Measurements from ENCODE around the gene MYO7A.

Gene MYO7A

DNA sequence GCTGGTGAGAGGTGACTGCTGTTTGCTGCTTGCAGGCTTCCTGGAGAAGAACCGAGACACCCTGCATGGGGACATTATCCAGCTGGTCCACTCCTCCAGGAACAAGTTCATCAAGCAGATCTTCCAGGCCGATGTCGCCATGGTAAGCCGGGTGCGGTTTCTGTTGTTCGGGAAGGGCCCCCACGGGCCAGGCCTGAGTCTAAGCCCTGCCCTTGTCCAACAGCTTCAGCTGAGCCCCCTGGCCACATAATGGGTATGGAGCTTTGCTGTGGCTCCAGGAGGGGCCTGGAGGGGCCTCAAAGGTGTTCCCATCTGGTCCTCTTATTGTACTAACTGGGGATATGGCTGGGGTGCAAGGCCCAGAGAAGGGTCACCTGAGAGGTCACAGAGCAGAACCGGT, 38.0 kb downstream of the MYO7A start:
- DNase-seq (ENCODE audit: low read depth in 2 of 2), result no peak

DNA sequence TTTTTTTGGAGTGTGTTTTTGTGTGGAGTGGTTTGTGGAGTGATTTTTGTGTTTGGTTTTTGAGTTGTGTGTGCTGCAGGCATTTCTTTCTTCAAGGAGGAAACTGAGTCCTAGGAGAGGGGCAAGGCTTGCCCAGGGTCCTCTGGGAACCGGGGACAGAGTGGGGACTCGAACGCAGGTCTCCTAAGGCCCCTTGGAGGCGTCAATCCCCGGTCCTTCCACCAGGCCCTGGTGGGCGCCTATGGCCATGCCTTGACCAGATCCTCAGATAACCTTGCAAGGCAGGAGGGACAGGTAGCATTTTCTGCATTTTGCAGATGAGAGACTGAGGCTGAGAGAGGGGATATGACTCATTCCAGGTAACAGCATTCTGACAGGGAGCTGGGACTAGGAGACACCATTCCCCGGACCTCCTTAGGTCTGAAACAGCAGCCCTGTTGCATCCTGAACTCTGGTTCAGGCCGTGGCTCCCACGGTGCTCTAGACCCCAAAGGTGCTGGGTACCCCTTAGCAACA, 39.1 kb downstream of the MYO7A start:
- no peak for DNase-seq (ENCODE audit: low read depth in 2 of 2)

DNA sequence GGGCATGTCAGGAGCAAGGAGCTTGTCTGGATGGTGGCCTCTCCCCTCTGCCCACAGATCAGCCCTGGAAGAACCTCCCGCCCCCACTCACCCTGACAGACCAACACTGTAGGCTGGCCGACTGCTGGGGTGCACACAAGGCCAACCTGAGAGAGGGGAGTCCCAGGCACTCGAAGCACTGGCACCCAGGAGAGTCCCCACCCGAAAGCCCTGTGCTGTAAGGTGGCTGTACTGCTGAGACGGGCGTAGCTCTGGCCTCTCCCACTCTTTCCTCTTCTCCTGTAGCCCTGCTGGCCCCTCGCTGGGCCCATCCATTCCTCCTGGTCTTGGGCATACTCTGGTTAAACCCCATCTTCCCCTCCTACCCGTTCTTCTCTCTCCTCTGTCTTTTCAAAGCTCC, 39.7 kb downstream of the MYO7A start:
- no peak for DNase-seq (ENCODE audit: low read depth in 2 of 2)

DNA sequence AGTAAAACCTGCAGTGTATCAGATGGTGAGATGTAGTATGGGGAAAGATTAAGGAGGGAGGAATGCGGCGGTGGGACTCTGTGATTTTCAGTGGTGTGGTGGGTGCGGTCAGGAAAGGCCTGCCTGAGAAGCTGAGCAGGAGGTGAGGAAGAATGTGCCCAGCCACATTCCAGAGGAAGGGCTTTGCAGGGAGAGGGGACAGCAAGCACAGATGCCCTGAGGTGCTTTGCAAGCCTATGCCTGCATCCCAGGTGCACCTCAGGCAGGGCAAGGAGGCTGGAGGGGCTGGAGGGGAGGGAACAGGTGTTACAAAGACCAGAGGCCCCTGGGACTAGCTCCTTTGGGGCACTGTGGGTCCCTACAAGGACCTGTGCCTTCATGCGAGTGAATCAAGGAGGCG, 42.1 kb downstream of the MYO7A start:
- no peak for DNase-seq (ENCODE audit: low read depth in 2 of 2)

DNA sequence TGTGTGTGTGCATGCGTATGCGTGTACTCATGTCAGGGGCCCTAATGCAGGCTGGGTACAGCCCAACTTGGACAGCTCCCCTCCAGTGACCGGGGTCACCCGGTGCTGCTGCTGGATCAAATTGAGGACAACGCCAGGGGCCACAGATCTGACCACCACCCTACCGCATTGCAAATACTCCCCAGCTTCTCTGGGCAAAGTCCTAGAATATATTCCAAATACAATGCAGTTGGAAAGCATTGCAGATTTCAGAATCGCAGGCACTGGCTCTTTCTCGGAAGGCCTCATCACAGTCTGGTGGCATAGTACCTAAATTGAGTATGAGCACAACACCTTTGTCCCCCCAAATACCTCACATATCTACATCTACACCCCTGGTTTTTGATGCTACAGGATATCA, 43.2 kb downstream of the MYO7A start:
- DNase-seq (ENCODE audit: low read depth in 2 of 2), result no peak

DNA sequence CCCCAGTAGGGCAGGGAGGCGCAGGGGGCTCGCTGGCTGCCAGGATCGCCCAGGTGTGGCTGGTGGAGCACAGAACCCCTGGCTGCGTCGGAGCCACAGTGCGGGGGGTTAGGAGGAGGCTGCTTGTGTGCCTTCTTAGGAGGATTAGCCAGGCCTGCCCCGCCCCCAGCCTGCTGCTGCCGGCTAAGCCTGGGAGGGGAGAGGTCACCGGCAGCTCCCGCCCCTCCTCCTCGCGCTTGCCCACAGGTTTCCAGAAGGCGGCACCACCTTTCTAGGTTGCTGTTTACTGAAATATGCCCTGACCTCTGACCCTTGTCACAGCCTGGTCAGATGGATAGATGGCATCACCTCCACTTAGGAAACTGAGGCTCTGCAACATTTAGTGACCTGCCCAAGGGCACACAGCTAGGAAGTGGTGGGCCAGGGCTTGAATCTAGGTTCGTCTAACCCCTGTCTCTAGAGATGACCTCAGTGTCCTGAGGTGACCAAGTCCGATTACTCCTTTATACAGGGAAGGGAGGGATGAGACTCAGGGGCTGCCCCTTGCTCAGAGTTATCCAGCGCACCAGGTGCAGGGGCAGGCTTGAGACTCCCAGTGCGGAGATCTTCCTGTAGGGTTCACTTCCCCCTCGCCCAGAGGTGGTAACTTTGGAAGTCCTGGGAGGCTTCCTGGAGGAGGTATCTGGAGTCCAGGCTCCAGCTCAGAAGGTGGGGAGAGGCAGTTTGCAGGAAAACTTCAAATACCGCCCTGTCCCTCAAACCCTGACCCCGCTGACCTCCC, 44.0 kb downstream of the MYO7A start:
- DNase-seq (ENCODE audit: low read depth in 2 of 2), result no peak

DNA sequence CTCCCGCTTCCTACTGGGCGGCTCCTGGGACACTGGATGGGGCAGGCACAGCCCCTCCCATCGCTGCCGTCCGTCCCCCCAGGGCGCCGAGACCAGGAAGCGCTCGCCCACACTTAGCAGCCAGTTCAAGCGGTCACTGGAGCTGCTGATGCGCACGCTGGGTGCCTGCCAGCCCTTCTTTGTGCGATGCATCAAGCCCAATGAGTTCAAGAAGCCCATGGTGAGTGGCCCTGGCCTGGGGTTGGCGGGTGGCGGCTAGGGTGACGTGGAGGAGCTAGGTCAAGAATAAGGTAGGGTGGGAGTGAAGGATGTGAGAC, 44.6 kb downstream of the MYO7A start:
- DNase-seq (ENCODE audit: low read depth in 2 of 2), result no peak

DNA sequence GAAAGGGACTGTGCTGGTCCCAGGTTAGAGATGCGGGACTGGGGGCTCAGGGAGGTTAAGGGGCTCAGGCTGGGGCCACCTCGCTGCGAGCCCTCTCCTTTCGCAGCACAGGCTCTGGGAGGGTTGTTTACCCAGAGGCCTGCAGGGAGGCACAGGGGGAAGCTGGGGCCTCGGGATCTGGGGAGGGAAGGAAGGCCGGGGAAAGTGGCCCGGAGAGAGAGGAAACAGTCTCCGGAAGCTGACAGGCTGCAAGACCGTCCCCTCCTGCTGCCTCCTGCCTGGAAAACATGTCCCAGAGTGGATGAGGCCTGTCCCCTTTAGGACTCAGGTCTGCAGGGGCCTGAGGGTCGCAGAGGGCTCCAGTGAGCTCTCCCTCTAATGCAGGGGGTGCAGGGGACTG, 45.4 kb downstream of the MYO7A start:
- no peak for DNase-seq (ENCODE audit: low read depth in 2 of 2)

DNA sequence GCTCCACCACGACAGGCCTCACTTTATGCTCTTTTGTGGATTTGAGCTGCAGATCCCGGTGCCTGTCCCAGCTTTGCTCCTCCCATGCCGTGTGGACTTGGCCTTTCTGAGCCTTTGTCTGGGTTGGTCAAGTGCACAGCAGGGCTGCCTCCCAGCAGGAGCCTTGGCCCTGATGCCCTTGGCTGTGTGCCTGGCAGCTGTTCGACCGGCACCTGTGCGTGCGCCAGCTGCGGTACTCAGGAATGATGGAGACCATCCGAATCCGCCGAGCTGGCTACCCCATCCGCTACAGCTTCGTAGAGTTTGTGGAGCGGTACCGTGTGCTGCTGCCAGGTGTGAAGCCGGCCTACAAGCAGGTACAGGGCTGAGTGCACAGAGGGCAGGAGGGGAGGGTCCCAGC, 46.5 kb downstream of the MYO7A start:
- DNase-seq (ENCODE audit: low read depth in 2 of 2), result no peak

DNA sequence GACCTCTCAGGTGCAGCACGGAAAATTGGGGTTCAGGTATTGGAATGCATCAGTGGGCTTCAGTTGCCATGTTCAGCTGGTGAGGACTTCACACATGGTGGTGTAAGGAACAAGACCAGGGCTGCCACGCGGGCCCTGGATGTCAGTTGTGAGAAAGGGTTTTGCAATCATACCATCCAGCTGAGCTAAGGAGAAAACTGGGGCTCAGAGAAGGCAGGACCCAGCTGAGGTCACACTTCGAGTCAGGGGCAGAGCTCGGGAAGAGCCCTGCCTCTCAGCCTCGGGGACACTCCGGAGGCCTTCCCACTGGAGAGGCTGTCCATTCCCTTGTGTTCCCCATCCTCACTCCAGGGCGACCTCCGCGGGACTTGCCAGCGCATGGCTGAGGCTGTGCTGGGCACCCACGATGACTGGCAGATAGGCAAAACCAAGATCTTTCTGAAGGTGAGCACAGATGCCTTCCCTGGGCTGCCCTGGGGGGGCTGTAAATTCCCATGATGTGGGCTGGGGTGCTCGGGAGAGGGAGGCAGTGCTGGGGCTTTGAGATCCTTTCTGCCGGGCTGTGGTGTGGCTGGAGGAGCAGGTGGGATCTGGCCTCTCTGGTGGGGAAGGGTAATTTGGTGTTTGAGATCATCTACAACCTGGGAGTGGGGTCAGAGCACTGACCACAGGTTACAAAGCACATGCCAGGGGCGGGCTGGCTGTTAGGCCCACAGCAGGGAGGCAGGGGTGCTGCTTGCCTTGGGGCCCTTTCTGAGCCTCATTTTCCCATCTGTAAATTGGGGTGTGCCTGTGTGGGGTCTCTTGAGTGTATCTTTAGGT, 47.2 kb downstream of the MYO7A start:
- no peak for DNase-seq (ENCODE audit: low read depth in 2 of 2)

DNA sequence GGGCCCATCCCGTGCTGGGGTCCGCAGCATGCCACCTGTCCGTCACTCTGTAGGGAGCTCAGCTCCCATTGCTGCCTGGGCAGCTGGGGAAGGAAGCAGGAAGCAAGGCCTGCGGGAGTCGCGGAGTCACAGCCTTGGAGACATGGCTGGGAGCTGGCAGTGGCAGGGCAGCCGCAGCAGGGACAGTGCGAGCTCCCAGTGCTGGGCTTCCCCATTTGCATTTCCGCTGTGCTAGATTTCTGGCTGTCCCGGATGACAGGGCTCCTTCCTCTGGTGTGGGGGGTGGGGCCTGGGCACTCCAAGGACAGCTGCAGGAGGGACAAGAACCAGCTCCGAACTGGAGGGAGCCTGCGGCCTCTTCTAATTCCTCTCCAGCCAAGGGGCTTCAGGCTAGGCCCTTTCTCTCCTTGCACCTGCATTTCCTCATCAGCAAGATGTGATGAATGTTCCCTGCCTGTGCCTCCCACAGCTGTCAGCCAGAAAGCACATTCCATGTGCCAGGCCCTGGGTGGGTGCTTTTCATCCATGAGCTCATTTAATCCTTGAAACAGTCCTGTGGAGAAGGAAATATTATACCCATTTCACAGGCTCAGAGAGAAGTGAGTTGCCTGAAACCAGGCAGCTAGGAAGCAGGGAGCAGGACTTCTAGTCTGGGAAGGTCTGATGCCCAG, 48.0 kb downstream of the MYO7A start:
- no peak for DNase-seq (ENCODE audit: low read depth in 2 of 2)

DNA sequence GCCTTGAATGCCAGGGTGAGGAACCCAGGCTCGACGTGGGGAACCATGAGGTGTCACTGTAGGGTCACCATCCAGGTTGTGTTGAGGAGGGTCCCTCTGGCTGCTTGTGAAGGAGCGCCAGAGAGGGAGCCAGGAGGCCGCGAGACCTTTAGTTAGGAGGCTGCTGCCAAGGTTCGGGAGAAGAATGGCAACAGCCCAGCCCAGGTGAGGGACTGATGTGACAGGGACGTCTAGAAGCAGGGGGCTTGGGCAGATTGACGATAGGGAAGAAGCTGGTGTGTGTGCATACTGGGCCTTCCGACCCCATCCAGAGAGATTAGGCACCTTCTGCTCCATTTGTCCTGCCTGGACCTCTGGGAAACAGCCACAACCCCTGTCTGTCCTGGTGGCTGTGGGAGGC, 49.0 kb downstream of the MYO7A start:
- no peak for DNase-seq (ENCODE audit: low read depth in 2 of 2)

DNA sequence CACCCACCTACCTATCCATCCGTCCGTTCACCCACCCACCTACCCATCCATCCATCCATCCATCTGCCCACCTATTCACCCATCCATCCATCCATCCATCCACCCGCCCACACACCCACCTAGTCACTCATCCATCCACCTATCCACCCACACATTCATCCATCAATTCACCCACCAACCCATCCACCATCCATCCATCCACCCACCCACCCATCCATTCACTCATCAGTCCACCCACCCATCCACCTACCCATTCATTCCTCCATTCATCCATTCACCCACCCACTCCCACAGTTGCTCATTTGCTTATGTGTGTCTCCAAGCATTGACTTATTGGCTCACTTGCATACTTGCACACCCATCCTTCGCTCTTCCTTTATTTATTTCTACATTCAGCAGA, 50.1 kb downstream of the MYO7A start:
- no peak for DNase-seq (ENCODE audit: low read depth in 2 of 2)

DNA sequence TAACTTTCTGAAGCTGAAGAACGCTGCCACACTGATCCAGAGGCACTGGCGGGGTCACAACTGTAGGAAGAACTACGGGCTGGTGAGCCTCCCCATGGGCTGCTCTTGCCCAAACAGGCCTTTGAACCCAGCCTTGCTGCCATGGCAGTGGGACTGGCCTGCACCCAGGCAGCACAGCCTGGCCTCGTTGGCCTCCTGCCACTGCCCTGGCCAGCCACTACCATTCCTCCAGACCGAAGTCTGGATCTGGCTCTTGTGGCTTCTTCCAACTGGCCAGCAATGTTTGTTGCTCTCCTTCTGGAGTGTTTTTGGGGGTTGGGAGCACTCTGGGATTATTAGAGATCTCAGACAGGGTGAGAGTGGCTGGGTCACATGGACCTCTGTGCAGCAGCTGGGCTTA, 51.0 kb downstream of the MYO7A start:
- DNase-seq (ENCODE audit: low read depth in 2 of 2), result no peak

DNA sequence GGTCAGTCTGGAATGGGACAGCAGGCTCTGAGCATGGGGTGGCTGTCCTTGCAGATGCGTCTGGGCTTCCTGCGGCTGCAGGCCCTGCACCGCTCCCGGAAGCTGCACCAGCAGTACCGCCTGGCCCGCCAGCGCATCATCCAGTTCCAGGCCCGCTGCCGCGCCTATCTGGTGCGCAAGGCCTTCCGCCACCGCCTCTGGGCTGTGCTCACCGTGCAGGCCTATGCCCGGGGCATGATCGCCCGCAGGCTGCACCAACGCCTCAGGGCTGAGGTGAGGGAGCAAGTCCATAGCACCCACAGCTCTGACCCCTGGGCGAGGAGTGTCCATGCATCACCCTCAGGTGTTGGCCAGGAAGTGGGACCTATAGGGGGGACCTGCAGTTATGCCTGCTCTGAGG, 51.6 kb downstream of the MYO7A start:
- no peak for DNase-seq (ENCODE audit: low read depth in 2 of 2)

DNA sequence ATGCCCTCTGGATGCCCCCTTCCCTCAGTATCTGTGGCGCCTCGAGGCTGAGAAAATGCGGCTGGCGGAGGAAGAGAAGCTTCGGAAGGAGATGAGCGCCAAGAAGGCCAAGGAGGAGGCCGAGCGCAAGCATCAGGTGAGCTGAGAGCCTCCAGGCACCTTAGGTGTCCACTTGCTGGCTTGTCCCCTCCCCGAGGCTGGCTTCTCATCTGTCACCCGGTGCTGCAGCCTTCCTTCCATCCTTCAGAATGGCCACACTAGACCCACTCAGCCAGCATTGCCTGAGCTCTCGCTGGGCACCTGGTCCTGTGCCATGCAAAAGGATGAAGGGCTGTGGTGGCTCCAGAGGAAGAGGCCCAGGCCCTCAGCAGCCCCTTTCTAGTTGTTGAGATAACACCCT, 52.3 kb downstream of the MYO7A start:
- DNase-seq (ENCODE audit: low read depth in 2 of 2), result no peak

DNA sequence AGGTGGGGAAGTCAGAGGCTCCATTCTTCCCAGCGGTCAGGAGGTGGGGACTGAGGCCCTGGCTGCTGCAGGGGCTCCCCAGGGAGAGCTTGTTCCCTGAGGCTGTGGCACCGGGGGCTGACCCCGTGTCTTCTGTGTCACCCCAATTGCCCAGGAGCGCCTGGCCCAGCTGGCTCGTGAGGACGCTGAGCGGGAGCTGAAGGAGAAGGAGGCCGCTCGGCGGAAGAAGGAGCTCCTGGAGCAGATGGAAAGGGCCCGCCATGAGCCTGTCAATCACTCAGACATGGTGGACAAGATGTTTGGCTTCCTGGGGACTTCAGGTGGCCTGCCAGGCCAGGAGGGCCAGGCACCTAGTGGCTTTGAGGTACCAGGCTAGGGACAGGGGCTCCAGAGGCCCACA, 53.2 kb downstream of the MYO7A start:
- DNase-seq (ENCODE audit: low read depth in 2 of 2), result no peak

DNA sequence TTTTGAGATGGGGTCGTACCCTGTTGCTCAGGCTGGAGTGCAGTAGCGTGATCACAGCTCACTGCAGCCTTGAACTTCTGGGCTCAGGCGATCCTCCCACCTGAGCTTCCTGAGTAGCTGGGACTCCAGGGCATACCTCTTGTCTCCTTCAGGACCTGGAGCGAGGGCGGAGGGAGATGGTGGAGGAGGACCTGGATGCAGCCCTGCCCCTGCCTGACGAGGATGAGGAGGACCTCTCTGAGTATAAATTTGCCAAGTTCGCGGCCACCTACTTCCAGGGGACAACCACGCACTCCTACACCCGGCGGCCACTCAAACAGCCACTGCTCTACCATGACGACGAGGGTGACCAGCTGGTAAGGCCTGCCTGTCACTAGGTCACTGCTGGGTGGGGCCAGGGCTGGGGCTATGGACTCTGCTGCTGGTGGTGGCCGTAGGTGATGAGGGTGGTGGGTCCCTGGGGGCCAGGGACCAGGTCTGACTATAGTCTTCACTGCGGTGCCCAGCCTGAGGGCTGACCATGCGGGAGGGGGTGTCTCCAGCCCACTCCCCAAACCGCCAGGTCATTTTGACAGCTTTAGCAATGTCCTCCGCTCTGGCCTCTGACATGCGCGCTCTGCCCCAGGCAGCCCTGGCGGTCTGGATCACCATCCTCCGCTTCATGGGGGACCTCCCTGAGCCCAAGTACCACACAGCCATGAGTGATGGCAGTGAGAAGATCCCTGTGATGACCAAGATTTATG, 53.9 kb downstream of the MYO7A start:
- DNase-seq (ENCODE audit: low read depth in 2 of 2), result no peak

DNA sequence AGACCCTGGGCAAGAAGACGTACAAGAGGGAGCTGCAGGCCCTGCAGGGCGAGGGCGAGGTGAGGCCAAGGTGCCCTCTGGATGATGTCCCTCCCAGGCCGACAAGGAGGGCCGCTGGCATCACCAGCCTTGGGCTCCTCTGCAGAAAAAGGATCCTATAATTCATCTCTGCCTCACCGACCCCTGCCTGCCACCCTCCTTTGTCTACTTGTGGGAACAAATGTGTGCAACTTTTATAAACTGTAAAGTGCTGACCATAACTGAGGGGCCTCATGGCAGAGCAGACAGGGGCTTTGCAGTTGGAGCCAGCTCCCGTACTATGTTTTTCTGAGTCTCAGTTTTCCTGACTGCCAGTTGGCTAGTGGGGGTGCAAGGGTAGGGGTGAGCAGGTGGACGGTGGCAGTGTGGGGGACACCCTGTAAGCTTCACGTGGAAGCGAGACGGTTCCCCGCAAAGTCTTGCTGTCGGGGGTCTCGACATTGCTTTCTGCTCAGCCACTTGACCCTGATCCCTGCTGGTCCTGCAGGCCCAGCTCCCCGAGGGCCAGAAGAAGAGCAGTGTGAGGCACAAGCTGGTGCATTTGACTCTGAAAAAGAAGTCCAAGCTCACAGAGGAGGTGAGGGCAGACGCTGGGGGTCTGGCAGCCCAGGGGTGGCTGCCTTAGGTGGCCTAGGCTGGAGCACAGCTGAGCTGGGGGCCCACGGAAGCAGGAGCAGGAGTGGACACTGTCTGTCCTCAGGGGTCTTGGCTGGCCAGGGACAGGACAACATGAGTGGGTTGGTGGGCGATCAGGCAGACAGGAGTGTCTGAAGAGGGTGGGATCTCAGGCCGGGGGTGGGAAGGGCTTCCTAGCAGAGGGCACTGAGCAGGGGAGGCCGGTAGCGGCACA, 54.7 kb downstream of the MYO7A start:
- no peak for DNase-seq (ENCODE audit: low read depth in 2 of 2)

DNA sequence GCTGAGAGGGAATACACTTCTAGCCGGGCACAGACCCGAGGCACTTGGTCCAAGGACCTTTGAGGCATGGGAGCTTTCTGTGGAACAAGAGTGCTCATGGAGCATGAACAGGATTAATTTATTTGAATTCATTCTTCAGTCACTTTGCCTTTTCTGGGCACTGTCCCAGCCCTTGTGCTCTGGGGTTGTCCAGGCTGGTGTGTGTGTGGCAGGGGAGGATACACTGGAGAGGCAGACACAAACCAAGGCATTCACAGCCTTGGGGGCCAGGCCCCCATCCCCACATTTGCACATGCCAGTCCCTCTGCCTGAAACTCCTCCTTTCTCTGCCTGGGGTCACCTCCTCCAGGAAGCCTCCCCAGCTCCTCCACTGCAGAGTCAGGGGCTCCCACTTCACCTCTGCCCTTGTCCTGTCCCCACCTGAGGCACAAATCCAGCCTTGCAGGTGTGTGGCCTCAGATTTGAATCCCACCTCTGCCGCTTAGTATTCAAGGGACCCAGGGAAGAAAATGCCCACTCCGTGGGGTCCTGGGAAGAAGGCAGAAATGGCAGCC, 55.5 kb downstream of the MYO7A start:
- DNase-seq (ENCODE audit: low read depth in 2 of 2), result no peak
